NAMALWA (cell line): ENCODE measurements around the gene TRIM5.
"Not testable (repeated sequence)": the region's sequence is repeated elsewhere in the genome, so short reads cannot be mapped to it uniquely, and the experiment has no call there.

Source experiments
- DNase-seq: peaks from one replicate; pipeline ENCODE4 v3.0.0-alpha.2; 2015; ENCODE audit warnings: low spot score

Gene TRIM5, protein sequence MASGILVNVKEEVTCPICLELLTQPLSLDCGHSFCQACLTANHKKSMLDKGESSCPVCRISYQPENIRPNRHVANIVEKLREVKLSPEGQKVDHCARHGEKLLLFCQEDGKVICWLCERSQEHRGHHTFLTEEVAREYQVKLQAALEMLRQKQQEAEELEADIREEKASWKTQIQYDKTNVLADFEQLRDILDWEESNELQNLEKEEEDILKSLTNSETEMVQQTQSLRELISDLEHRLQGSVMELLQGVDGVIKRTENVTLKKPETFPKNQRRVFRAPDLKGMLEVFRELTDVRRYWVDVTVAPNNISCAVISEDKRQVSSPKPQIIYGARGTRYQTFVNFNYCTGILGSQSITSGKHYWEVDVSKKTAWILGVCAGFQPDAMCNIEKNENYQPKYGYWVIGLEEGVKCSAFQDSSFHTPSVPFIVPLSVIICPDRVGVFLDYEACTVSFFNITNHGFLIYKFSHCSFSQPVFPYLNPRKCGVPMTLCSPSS

DNA sequence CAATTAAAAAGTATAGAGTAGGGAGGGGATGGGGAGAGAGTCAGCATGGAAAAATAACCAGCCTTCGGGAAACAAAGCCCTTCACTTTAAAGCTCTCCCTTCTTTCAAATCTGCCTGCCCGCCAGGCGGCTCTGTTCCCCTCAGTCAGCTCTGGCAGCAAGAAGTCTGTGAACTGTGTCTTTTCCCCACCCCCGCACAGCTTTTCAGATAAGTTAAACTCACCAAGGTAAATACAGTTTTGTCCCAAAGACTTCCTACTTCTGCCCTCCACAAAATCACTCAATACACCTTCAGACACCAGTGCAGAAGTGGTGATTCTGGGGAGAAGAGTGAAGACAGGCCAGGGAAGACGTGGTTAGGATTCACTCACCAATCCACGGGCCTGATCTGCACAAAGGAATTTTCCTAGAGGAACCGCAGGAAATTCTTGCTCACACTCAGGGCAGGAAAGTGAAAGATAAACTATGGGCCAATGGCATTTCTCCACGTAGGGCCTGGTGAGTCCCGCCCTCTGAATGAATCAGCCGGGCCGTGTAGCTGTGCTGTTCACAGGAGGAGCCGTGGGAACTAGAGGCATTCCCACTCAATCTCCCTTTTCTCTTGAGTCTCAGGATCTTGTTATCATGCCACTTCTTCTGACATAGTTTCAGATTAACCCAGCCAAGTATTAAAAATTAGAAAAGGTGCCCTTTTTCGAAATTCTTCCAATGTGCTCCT, at the start of gene TRIM5:
Gene TRIM5 (minus strand): TSS at position 429 of the 717 bp plus-strand sequence. CDS start 4,897 bp downstream, outside the sequence.
- DNase-seq: peak; percentile 90

DNA sequence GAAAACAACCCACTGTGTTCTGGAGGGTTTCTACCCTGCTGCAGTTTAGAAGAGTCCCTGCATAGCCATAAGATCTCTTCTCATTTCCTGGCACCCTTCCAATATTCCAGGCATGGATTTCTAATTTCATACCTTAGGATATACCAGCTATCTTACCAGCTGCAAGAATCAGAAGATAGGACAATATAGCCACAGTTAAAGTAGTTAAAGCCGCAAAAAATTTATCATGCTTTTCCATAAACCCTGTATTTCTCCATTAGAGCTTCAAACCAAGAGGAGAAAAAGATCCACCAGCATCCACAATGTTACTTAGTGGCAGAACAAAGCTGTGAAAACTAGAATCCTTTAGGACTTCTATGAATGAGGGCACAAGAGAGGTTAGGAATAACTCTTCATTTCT, 42.8 kb upstream of the TRIM5 start:
- no peak for DNase-seq

DNA sequence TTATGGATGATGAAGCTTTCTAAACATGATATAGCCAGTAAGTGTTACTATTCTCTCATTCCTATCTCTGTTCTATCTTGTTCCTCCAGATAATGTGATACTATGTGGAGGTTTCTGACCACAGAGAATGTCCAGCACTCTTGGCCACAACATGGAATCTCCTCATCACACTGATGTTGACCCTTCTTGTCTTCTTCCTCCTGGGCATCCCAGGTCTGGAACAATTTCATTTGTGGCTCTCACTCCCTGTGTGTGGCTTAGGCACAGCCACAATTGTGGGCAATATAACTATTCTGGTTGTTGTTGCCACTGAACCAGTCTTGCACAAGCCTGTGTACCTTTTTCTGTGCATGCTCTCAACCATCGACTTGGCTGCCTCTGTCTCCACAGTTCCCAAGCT, 41.5 kb upstream of the TRIM5 start:
- no peak for DNase-seq

DNA sequence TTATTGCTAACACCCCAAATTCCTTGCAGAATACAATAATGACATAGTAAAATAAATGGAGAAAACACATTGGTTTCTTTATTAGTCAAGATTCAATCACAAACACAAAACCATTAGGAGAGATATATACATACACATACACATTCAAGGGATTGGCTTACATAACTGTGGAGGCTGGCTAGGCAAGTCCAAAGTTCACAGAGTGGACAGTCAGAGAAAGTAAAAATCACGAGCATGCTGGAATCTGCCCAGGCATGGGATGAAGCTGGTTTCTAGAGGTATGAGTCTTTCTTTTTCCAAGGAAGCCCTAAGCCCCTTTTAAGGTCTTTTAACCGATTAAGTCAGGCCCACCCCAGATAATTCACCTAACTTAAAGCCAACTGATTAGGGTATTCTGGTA, 37.7 kb upstream of the TRIM5 start:
- DNase-seq: no peak

DNA sequence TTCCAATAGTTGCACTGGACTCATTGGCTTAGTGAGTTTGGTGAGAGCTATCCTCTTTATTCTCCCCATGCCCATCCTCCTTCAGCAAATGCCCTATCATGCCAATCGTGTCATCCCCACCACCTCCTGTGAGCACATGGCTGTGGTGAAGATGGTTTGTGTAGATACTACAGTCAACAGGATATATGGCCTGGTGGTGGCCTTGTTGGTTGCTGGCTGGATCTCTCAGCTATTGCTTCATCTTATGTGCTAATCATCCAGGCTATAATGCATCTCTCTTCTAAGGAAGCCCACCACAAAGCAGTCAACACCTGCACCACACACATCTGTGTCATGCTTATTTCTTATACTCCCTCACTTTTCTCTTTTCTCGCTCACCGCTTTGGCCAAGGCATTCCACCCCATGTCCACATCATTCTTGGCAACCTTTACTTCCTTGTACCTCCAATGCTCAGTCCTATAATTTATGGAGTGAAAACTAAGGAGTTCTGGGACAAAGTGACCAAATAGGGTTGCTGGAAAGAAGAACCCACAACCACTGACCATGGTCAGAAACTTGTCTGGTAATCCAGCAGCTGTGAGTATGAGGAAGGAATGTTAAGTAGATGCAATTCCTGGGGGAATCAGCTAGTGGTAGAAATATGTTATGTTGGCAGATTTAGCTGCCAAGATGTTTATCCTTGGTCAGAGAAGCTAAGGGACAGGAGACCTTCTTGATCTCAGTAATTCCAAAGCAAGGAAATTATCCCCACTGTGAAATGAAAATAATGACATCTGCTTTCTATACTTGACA, 35.0 kb upstream of the TRIM5 start:
- DNase-seq: no peak

DNA sequence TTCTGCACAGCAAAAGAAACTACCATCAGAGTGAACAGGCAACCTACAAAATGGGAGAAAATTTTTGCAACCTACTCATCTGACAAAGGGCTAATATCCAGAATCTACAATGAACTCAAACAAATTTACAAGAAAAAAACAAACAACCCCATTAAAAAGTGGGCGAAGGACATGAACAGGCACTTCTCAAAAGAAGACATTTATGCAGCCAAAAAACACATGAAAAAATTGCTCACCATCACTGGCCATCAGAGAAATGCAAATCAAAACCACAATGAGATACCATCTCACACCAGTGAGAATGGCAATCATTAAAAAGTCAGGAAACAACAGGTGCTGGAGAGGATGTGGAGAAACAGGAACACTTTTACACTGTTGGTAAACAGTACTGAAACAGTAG, 31.6 kb upstream of the TRIM5 start:
- not testable (repeated sequence) for DNase-seq

DNA sequence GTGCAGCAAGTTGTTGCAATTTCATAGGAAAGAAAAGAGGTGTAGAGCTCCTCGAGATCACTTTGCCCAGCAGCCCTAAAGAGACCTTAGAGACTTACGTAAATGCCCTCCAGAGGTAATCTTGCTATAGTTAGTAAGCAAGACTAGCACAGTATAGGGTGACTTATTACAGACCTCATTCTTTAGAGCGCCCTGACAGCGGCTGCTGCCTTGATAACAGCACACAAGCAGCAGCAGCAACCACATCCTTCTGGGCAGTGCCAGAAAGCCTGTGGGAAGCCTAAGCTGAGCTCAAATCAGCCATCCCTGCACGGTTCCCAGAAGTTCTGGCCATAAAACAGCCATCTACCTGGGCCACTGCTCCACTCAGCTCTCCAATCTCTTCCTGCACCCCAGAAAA, 28.8 kb upstream of the TRIM5 start:
- no peak for DNase-seq

DNA sequence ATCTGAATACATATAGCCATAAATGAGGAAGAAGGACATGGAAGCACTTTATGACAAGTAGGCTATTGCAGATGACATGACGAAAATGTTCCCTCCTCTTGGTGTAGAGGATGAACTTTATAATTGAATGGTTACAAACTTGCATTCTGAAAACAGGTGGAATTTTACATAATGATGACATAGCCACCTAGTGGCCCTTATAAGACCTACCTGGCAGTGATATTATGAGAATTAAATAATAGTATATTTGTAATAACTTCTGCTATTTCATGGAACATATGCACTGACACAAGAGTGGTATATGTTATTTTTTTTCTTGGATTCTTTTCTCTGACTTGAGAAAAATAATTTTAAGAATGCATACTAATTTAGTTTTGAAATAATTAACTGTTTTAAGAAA, 27.6 kb upstream of the TRIM5 start:
- DNase-seq: peak; percentile 39

DNA sequence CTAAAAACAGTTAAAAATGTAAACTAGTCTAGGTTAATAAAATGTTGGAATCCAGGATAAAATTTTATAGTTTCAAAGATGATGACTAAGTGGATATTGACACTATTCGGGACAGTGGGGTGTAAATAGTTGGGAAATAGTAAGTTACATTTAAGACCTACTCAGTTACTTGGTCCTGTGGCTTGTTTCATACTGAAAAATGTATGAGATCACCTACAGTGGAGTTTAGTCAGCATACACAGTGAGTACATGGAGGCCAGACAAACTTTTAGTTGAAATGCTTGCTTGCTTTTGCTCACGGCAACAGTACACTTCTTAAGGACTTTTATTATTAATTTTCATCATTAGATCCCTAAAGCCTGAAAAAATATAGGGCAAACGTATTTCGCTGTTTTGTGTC, 20.8 kb upstream of the TRIM5 start:
- DNase-seq: no peak

DNA sequence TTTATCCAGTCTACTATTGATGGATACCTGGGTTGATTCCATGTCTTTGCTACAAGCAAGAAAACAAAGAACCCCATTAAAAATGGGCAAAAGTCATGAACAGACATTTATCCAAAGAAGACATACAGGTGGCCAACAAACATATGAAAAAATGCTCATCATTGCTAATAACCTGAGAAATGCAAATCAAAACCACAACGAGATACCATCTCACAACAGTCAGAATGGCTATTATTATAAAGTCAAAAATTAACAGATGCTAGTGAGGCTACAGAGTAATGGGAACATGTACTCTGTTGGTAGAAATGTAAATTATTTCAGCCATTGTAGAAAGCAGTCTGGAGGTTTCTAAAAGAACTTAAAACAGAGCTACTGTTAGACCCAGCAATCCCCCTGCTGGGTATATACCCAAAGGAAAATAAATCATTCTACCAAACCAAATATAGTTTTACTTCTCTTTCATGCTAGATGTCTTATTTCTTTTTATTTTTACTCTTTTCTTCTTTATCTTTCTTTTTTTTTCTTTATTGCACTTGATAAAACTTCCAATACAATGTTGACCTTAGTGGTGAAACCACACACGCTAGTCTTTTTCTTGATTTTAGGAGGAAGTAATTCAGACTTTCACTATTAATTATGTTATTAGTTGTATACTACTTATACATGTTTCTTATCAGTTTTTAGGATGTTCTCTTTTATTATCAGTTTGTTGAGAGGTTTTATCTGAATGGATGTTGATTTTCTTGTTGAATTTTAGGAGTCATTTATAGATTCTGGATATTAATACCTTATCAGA, 19.1 kb upstream of the TRIM5 start:
- no peak for DNase-seq

DNA sequence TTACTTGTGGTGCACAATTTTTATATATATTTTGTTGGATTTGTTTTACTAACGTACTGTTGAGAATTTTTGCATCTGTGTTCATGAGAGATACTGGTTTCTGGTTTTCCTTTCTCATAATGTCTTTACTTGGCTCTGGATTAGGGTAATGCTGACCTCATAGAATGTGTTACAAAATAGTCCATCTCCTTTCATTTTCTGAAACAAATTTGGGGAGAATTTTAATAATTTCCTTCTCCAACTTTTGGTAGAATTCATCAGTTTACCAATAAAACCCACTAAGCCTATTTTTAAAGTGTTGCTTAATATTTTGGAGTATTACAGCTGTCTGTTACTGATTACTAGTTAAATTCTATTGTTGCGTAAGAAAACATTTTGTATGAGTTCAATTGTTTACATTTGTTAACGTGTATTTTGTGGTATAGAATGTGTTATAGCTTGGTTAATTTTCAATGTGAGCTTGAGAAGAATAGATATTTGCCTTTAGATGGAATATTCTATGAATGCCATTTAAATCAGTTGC, 16.2 kb upstream of the TRIM5 start:
- DNase-seq: no peak

DNA sequence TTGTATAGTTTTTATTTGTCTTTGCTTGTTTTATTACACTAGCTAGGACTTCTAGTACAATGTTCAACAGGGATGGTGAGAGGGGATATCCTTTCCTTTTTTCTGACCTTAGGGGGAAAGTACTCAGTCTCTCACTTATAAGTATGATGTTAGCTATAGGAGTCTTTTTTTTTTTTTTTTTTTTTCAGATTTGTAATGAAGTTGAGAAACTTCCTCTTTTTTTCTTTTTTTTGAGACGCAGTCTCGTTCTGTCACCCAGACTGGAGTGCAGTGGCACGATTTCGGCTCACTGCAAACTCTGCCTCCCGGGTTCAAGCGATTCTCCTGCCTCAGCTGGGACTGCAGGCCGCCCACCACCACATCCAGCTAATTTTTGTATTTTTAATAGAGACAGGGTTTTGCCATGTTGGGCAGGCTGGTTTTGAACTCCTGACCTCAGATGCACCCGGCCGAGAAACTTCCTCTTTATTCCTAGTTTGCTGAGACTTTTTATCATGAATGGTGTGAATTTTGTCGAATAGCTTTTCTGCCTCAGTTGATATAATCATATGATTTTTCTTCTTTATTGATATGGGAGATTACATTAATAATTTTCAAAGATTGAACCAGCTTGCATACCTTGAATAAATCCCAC, 15.7 kb upstream of the TRIM5 start:
- DNase-seq: no peak

DNA sequence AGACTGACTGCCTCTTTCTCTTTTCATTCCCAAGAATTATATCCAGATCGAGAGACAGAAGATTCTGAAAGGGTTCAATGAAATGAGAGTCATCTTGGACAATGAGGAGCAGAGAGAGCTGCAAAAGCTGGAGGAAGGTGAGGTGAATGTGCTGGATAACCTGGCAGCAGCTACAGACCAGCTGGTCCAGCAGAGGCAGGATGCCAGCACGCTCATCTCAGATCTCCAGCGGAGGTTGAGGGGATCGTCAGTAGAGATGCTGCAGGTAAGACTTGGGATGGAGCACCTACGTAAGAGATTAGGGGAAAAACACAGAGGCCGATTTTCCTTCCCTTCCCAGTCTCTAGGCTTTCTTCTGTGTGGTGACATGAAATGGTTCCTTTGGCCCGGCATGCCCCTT, 13.4 kb upstream of the TRIM5 start:
- DNase-seq: no peak

DNA sequence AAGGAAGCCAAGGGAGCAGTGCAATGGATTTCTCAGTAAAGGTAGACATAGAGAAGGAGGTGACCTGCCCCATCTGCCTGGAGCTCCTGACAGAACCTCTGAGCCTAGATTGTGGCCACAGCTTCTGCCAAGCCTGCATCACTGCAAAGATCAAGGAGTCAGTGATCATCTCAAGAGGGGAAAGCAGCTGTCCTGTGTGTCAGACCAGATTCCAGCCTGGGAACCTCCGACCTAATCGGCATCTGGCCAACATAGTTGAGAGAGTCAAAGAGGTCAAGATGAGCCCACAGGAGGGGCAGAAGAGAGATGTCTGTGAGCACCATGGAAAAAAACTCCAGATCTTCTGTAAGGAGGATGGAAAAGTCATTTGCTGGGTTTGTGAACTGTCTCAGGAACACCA, 11.3 kb upstream of the TRIM5 start:
- no peak for DNase-seq

DNA sequence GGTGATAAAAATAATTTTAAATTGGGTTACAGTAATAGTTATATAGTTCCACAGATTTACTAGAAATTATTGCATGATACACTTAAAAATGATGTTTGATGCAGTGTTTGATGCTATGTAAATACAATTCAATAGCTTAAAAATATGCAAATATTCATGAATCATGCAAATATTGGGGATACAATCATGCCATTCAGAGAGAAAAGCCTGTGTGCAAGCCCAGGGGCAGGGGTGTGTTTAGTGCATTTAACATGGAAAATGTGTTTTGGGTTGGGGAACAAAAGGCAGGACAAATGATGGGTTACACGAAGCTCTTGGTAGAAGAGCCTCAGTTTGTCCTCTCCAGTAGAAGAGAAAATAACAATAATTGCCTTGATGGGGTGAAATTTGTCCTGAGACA, 10.7 kb upstream of the TRIM5 start:
- no peak for DNase-seq

DNA sequence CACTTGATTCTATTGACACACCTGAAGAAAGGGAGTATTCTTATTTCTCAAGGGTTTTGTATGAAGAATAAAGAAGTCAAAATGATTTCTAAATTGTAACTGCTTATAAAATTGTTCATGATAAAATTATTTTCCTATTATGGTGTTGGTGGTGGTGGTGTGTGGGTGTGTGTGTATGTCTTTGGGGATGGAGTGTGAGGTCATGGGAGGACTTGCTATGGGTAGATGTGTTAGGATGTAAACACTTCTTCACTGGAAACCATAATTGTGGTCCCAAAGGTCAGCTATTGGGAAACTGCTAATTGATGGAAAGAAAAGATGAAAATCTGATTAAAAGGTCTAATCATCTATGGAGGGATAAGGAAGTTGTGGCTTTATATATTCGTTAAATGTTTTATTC, 9.8 kb upstream of the TRIM5 start:
- DNase-seq: no peak

DNA sequence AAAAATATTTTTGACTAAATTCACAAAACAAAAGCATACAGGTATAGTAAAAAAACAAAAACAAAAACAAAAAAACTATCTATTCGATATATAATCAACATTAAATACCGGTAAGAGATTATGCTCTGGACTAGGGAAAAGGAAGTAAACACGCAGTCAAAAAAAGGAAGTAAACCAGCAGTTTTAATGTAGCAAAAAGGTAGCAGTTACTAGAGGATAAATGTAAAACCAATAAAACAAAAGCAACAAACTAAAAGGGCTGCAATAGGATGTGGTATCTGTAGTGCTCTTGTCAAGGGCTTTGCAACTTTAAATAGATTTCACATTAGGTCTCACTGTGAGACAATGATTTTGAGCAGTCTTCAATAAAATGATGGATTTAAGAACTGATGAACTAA, 7.1 kb upstream of the TRIM5 start:
- DNase-seq: peak; percentile 43

DNA sequence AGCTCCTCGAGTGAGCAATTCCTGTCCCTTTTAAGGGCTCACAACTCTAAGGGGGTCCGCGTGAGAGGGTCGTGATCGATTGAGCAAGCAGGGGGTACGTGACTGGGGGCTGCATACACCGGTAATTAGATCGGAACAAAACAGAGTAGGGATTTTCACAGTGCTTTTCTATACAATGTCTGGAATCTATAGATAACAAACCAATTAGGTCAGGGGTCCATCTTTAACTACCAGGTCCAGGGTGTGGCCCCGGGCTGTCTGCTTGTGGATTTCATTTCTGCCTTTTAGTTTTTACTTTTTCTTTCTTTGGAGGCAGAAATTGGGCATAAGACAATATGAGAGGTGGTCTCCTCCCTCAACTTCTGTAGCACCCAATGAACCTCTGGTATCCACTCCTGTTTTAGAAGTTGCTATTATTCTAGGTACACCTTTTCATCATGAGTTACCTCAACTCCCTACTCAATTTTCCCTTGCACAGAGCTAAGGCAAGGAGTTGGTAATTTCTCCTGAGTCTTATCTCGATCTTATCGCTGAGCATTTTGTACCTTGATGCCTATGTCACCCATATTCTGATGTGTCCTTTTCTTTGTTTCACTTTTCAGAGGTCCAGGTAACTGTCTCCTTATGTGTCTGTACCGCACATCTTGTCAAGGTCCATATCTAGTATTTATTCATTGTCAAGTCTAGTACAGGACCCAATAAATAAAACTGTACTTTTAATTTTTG, 6.5 kb upstream of the TRIM5 start:
- not testable (repeated sequence) for DNase-seq

DNA sequence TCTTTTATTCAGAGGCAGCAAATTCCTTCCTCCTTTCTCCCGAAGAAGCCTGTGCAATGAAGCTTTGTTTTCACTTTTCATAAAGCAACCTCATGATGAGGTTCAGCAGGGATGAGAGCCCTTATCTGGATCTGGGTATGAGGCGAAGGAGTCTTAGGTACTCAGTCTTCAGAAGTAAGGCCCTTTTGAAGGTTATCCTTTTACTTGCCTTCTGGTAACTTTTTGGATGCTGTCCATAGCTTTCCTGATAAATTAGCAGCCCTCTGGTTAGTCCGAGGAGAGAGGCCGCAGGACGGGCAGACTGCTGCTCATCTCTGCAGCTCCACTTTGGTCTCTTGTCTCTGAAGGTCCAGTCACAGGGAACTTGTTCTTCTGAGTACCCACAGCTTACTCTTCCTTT, 5.9 kb upstream of the TRIM5 start:
- peak; percentile 30 for DNase-seq

DNA sequence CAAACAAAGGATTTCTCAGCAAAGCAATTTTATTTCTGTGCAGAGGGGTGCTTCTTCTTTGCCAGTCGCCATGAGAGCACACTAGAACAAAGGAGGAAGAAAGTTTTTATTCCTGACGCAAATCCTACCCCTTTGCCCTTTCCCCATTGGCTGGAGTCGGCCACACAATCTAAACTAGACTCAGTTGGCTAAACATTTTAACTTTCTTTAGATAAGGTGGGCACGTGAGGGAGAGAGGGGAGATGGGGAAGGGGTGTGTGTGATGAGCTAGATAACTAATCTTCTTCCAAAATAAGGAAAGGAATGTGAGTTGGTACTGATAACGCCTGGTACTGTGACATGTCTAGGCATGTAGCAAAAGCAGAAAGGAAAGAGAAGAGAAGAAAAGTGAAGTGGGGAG, 5.3 kb upstream of the TRIM5 start:
- DNase-seq: peak; percentile 24
